K562 (cell line): ENCODE measurements around the gene TBC1D7. TPM values are rescaled to one million over a fixed set of nuclear protein-coding genes. Genes with fewer than 3 reads are reported as not detected.

ENCODE experiments used
- SREBF2 ChIP-seq: sonication (generic); formaldehyde crosslinking; IDR thresholded peaks from 2 replicates; pipeline ENCODE4 v1.4.0; 2020; ENCODE audit warnings: mild to moderate bottlenecking, missing genetic modification reagents
- SRF ChIP-seq, 2 experiments: fragments of 250-450, 450-650 bp in 1 of 2; sonication (Bioruptor Pico) in 1 of 2; sonication (generic) in 1 of 2; formaldehyde crosslinking; IDR thresholded peaks; 2 replicates each; pipeline versions ENCODE4 v1.5.0 to v1.5.1; 2020 to 2022; ENCODE audit warnings: mild to moderate bottlenecking in 1 of 2, missing genetic modification reagents in 1 of 2
- VEZF1 ChIP-seq: fragments of 200-800 bp; sonication (Bioruptor generic); IDR thresholded peaks from 2 replicates; pipeline ENCODE4 v1.6.1; 2017; ENCODE audit warnings: missing genetic modification characterization, missing compliant biosample characterization
- ZBTB1 ChIP-seq: sonication (generic); formaldehyde crosslinking; IDR thresholded peaks from 2 replicates; pipeline ENCODE4 v1.8.1; 2023; ENCODE audit warnings: missing genetic modification reagents, low read depth, mild to moderate bottlenecking, borderline replicate concordance
- ZNF175 ChIP-seq: fragments of 200-800 bp; sonication (Bioruptor generic); IDR thresholded peaks from 2 replicates; pipeline ENCODE4 v1.6.1; 2016; ENCODE audit warnings: low read depth, mild to moderate bottlenecking, missing genetic modification characterization, missing compliant biosample characterization
- ZNF318 ChIP-seq, 2 experiments: fragments of 450-650 bp; IDR thresholded peaks; 2 replicates each; pipeline ENCODE4 v1.6.1; 2016; ENCODE audit warnings: mild to moderate bottlenecking in 2 of 2, borderline replicate concordance in 1 of 2, low read depth in 1 of 2, moderate library complexity in 1 of 2
- polyA plus RNA-seq, 8 experiments: library from polyadenylated mRNA; depleted of rRNA in 4 of 8; stranded (reverse) in 5 of 8; unstranded in 3 of 8; fragments of >200 nt; fragmentation: Nextera tagmentation in 2 of 8; fragmentation: Illumina TruSeq in 1 of 8; extraction: Ambion mirVana in 2 of 8; extraction: Trizol in 1 of 8; gene quantifications; 2 replicates each; pipeline versions ENCODE4 v1.2.1 to v1.2.3, GENCODE V29; 2011 to 2014; ENCODE audit warnings: inconsistent platforms in 1 of 8, missing spikeins in 1 of 8
- total RNA-seq, 7 experiments: library from RNA; depleted of rRNA in 6 of 7; stranded (reverse); fragments of >200 nt in 6 of 7; fragmentation: Illumina TruSeq in 2 of 7; extraction: Trizol in 2 of 7; gene quantifications; 2 replicates each; pipeline versions ENCODE4 v1.2.1 to v1.2.3, GENCODE V29; 2011 to 2021; ENCODE audit warnings: low replicate concordance in 1 of 7
- TF ChIP-seq, protein P1 (sequence below), 3 experiments: fragments of 200-800 bp in 1 of 3; sonication (Bioruptor generic) in 1 of 3; sonication (generic) in 1 of 3; formaldehyde crosslinking in 1 of 3; IDR thresholded peaks; 2 replicates each; pipeline versions ENCODE4 v1.6.1 to v1.8.0; 2016 to 2022; ENCODE audit warnings: mild to moderate bottlenecking in 2 of 3, missing compliant biosample characterization in 2 of 3, missing genetic modification characterization in 2 of 3, missing genetic modification reagents in 1 of 3
- TF ChIP-seq, protein P2 (sequence below): sonication (generic); formaldehyde crosslinking; IDR thresholded peaks from 2 replicates; pipeline ENCODE4 v1.8.0; 2022; ENCODE audit warnings: mild to moderate bottlenecking, missing genetic modification reagents

Gene TBC1D7
- total and polyA plus RNA-seq, 9 of the 15 experiments (the other 6 are each of a cell fraction or from before 2014, with no cell fraction given) = 49.4 to 107 (median 61.1) TPM

- TF ChIP-seq, protein P1, sequence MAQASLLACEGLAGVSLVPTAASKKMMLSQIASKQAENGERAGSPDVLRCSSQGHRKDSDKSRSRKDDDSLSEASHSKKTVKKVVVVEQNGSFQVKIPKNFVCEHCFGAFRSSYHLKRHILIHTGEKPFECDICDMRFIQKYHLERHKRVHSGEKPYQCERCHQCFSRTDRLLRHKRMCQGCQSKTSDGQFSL (CRISPR knock-in tag; IDR thresholded peaks at IDR 0.05) = no peak
- TF ChIP-seq, protein P1 (tag; IDR thresholded peaks at IDR 0.05) = no peak
- TF ChIP-seq ZBTB1 (CRISPR knock-in tag) (no peak), SRF (CRISPR knock-in tag; IDR thresholded peaks at IDR 0.05) (peak in 1 of 2 experiments; percentile 45; a peak in 1 of 4 replicates), ZNF175 (CRISPR knock-in tag) (peak; percentile 13; the same call in 1 of the 2 replicates), SREBF2 (CRISPR knock-in tag) (no peak), VEZF1 (CRISPR knock-in tag) (no peak), ZNF318 (IDR thresholded peaks at IDR 0.05; ENCODE audit: borderline replicate concordance in 1 of 2, low read depth in 1 of 2) (no peak)
- TF ChIP-seq, protein P2, sequence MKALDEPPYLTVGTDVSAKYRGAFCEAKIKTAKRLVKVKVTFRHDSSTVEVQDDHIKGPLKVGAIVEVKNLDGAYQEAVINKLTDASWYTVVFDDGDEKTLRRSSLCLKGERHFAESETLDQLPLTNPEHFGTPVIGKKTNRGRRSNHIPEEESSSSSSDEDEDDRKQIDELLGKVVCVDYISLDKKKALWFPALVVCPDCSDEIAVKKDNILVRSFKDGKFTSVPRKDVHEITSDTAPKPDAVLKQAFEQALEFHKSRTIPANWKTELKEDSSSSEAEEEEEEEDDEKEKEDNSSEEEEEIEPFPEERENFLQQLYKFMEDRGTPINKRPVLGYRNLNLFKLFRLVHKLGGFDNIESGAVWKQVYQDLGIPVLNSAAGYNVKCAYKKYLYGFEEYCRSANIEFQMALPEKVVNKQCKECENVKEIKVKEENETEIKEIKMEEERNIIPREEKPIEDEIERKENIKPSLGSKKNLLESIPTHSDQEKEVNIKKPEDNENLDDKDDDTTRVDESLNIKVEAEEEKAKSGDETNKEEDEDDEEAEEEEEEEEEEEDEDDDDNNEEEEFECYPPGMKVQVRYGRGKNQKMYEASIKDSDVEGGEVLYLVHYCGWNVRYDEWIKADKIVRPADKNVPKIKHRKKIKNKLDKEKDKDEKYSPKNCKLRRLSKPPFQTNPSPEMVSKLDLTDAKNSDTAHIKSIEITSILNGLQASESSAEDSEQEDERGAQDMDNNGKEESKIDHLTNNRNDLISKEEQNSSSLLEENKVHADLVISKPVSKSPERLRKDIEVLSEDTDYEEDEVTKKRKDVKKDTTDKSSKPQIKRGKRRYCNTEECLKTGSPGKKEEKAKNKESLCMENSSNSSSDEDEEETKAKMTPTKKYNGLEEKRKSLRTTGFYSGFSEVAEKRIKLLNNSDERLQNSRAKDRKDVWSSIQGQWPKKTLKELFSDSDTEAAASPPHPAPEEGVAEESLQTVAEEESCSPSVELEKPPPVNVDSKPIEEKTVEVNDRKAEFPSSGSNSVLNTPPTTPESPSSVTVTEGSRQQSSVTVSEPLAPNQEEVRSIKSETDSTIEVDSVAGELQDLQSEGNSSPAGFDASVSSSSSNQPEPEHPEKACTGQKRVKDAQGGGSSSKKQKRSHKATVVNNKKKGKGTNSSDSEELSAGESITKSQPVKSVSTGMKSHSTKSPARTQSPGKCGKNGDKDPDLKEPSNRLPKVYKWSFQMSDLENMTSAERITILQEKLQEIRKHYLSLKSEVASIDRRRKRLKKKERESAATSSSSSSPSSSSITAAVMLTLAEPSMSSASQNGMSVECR = no peak; the same call in 1 of the 2 replicates
Measured at GRCh38 chr6:13328076-13328874, at the start of gene TBC1D7 (continued).
